ENCODE results near the gene SLCO3A1. TPM values are rescaled to one million over a fixed set of nuclear protein-coding genes. Genes with fewer than 3 reads are reported as not detected.

The SLCO3A1 gene
- total RNA-seq, 2 donors from 2014 or later, result 21.4 to 27.3 TPM

- Histone ChIP-seq H3K4me3 (no peak overlapping the region), H3K27ac (no peak overlapping the region), H3K27me3 (no peaks in the 10 kb centered on the region), H3K9me3 (no peaks in the 10 kb centered on the region), H3K4me1 (peaks cover 0 to 37% of the 10 kb centered on the region in 2 donors), H3K36me3 (no peaks in the 10 kb centered on the region)
- no peak for DNase-seq (ENCODE audit: low spot score)
- no peak for TF ChIP-seq CTCF (IDR thresholded peaks at IDR 0.05)
Observed at GRCh38 chr15:91909111-91909510, 55.6 kb downstream of the SLCO3A1 start.

GRCh38 chr15:91909574-91909973 is 56.1 kb downstream of the SLCO3A1 start:
- no peak for TF ChIP-seq CTCF (IDR thresholded peaks at IDR 0.05)
- H3K9me3 ChIP-seq, result no peaks in the 10 kb centered on the region
- H3K27ac ChIP-seq, result no peak overlapping the region
- H3K4me1 ChIP-seq, result peaks cover 0 to 41% of the 10 kb centered on the region in 2 donors
- no peaks in the 10 kb centered on the region for H3K36me3 ChIP-seq
- DNase-seq (ENCODE audit: low spot score), result no peak
- H3K27me3 ChIP-seq, result no peaks in the 10 kb centered on the region
- H3K4me3 ChIP-seq, result no peak overlapping the region

- no peak for TF ChIP-seq CTCF (IDR thresholded peaks at IDR 0.05)
- Histone ChIP-seq H3K27ac (no peak overlapping the region), H3K4me1 (peaks cover 0 to 48% of the 10 kb centered on the region in 2 donors), H3K4me3 (no peak overlapping the region), H3K36me3 (peaks cover 7% of the 10 kb centered on the region), H3K27me3 (no peaks in the 10 kb centered on the region), H3K9me3 (no peaks in the 10 kb centered on the region)
- no peak for DNase-seq (ENCODE audit: low spot score)
Observed at GRCh38 chr15:91911844-91912243, 58.3 kb downstream of the SLCO3A1 start.

GRCh38 chr15:91912336-91912735 is 58.8 kb downstream of the SLCO3A1 start:
- Histone ChIP-seq H3K27me3 (no peaks in the 10 kb centered on the region), H3K27ac (no peak overlapping the region), H3K4me3 (no peak overlapping the region), H3K36me3 (peaks cover 7% of the 10 kb centered on the region), H3K4me1 (peaks cover 0 to 48% of the 10 kb centered on the region in 2 donors), H3K9me3 (no peaks in the 10 kb centered on the region)
- no peak for DNase-seq (ENCODE audit: low spot score)
- no peak for TF ChIP-seq CTCF (IDR thresholded peaks at IDR 0.05)

GRCh38 chr15:91913560-91913959 is 60.1 kb downstream of the SLCO3A1 start:
- H3K4me3 ChIP-seq, result no peak overlapping the region
- no peak for TF ChIP-seq CTCF (IDR thresholded peaks at IDR 0.05)
- no peak for DNase-seq (ENCODE audit: low spot score)
- H3K9me3 ChIP-seq, result no peaks in the 10 kb centered on the region
- peaks cover 7% of the 10 kb centered on the region for H3K36me3 ChIP-seq
- peak overlapping the region; percentile 24 to 39 for H3K27ac ChIP-seq
- H3K4me1 ChIP-seq, result peaks cover 0 to 55% of the 10 kb centered on the region in 2 donors
- H3K27me3 ChIP-seq, result no peaks in the 10 kb centered on the region

- TF ChIP-seq CTCF (IDR thresholded peaks at IDR 0.05), result no peak
- Histone ChIP-seq H3K9me3 (no peaks in the 10 kb centered on the region), H3K4me3 (no peak overlapping the region), H3K27ac (no peak overlapping the region), H3K4me1 (peaks cover 0 to 71% of the 10 kb centered on the region in 2 donors), H3K27me3 (no peaks in the 10 kb centered on the region), H3K36me3 (peaks cover 7% of the 10 kb centered on the region)
- DNase-seq (ENCODE audit: low spot score), result no peak
Observed at GRCh38 chr15:91915576-91915975, 62.1 kb downstream of the SLCO3A1 start.
